K562 (cell line): ENCODE data around the gene LAMB4. TPM values are rescaled to one million over a fixed set of nuclear protein-coding genes. Genes with fewer than 3 reads are reported as not detected.
A peak's percentile ranks its signal among the peaks of the same experiment; 100 is the strongest.

ENCODE experiments used
- AFF4 ChIP-seq: sonication (generic); formaldehyde crosslinking; IDR thresholded peaks from 2 replicates; pipeline ENCODE4 v1.8.0; 2023; ENCODE audit warnings: mild to moderate bottlenecking, missing genetic modification reagents
- ARID4B ChIP-seq: sonication (generic); formaldehyde crosslinking; IDR thresholded peaks from 2 replicates; pipeline ENCODE4 v1.8.0; 2022; ENCODE audit warnings: mild to moderate bottlenecking, missing genetic modification reagents
- CC2D1A ChIP-seq: fragments of 450-650 bp; IDR thresholded peaks from 2 replicates; pipeline ENCODE4 v1.6.1; 2017; ENCODE audit warnings: mild to moderate bottlenecking
- EP300 ChIP-seq: IDR thresholded peaks from 2 replicates; pipeline ENCODE4 v1.6.1; 2012; ENCODE audit warnings: low read length, improper control_type of control experiment
- GTF2E2 ChIP-seq: fragments of 200-800 bp; sonication (Bioruptor generic); IDR thresholded peaks from 2 replicates; pipeline ENCODE4 v1.6.1; 2016; ENCODE audit warnings: missing genetic modification characterization, missing compliant biosample characterization
- HBP1 ChIP-seq: fragments of 450-650 bp; formaldehyde crosslinking; IDR thresholded peaks from 2 replicates; pipeline ENCODE4 v1.4.0; 2022; ENCODE audit warnings: missing genetic modification characterization
- HDAC8 ChIP-seq: fragments of 450-650 bp; IDR thresholded peaks from 2 replicates; pipeline ENCODE4 v1.6.1; 2016; ENCODE audit warnings: mild to moderate bottlenecking, missing genetic modification characterization, moderate library complexity, missing compliant biosample characterization
- HMG20A ChIP-seq: fragments of 450-650 bp; formaldehyde crosslinking; conservative IDR thresholded peaks from 2 replicates; pipeline ENCODE4 v1.4.0; 2020; ENCODE audit warnings: mild to moderate bottlenecking, mixed read lengths
- PHTF2 ChIP-seq: fragments of 250-450 bp; sonication (Bioruptor Pico); IDR thresholded peaks from 2 replicates; pipeline ENCODE4 v1.5.0; 2021; ENCODE audit warnings: mild to moderate bottlenecking
- SIRT6 ChIP-seq: IDR thresholded peaks from one replicate; pipeline ENCODE4 v1.6.1; 2012; ENCODE audit warnings: low read depth, mild to moderate bottlenecking, control low read depth, inconsistent platforms, low read length, moderate library complexity
- SMAD3 ChIP-seq: fragments of 450-650 bp; formaldehyde crosslinking; conservative IDR thresholded peaks from 2 replicates; pipeline ENCODE4 v1.4.0; 2020; ENCODE audit warnings: mild to moderate bottlenecking
- SMARCB1 ChIP-seq: IDR thresholded peaks from 2 replicates; pipeline ENCODE4 v1.6.1; 2011; ENCODE audit warnings: improper control_type of control experiment, low read depth; ENCODE audit not compliant: insufficient read length
- TOE1 ChIP-seq, 2 experiments: fragments of 450-650 bp in 1 of 2; sonication (generic) in 1 of 2; formaldehyde crosslinking in 1 of 2; IDR thresholded peaks; 2 replicates each; pipeline versions ENCODE4 v1.7.1 to v1.8.0; 2016 to 2022; ENCODE audit warnings: borderline replicate concordance in 2 of 2, mild to moderate bottlenecking in 2 of 2, antibody characterized with exemption in 1 of 2, inconsistent platforms in 1 of 2, low read depth in 1 of 2, missing genetic modification reagents in 1 of 2, moderate library complexity in 1 of 2
- ZNF184 ChIP-seq: sonication (generic); formaldehyde crosslinking; IDR thresholded peaks from 2 replicates; pipeline ENCODE4 v1.5.0; 2020; ENCODE audit warnings: missing genetic modification reagents
- ZNF274 ChIP-seq: IDR thresholded peaks from 2 replicates; pipeline ENCODE4 v1.6.1; 2011; ENCODE audit warnings: low read depth, mild to moderate bottlenecking, low read length, moderate library complexity, borderline replicate concordance
- ZNF696 ChIP-seq: fragments of 250-450 bp; sonication (Bioruptor Pico); conservative IDR thresholded peaks from 2 replicates; pipeline ENCODE4 v1.4.0; 2020; ENCODE audit warnings: mild to moderate bottlenecking, moderate library complexity
- polyA plus RNA-seq, 8 experiments: library from polyadenylated mRNA; depleted of rRNA in 4 of 8; stranded (reverse) in 5 of 8; unstranded in 3 of 8; fragments of >200 nt; fragmentation: Nextera tagmentation in 2 of 8; fragmentation: Illumina TruSeq in 1 of 8; extraction: Ambion mirVana in 2 of 8; extraction: Trizol in 1 of 8; gene quantifications; 2 replicates each; pipeline versions ENCODE4 v1.2.1 to v1.2.3, GENCODE V29; 2011 to 2014; ENCODE audit warnings: inconsistent platforms in 1 of 8, missing spikeins in 1 of 8
- total RNA-seq, 7 experiments: library from RNA; depleted of rRNA in 6 of 7; stranded (reverse); fragments of >200 nt in 6 of 7; fragmentation: Illumina TruSeq in 2 of 7; extraction: Trizol in 2 of 7; gene quantifications; 2 replicates each; pipeline versions ENCODE4 v1.2.1 to v1.2.3, GENCODE V29; 2011 to 2021; ENCODE audit warnings: low replicate concordance in 1 of 7

The LAMB4 gene
- total and polyA plus RNA-seq, 9 of the 15 experiments (the other 6 are each of a cell fraction or from before 2014, with no cell fraction given), result 0.06 to 0.13 (median 0.07) TPM; not detected in 6

- TF ChIP-seq EP300 (peak; percentile 91), SMARCB1 (no peak), AFF4 (CRISPR knock-in tag) (peak; percentile 33; the same call in 1 of the 2 replicates), SIRT6 (no peak), ZNF696 (CRISPR knock-in tag) (no peak), CC2D1A (peak; percentile 77; the same call in 1 of the 2 replicates), ZNF274 (0 out of 2 replicates have a peak, but pooled peaks have one; percentile 2), TOE1 (IDR thresholded peaks at IDR 0.05; ENCODE audit: borderline replicate concordance) (no peak), TOE1 (CRISPR knock-in tag; IDR thresholded peaks at IDR 0.05; ENCODE audit: borderline replicate concordance, low read depth) (no peak), HBP1 (CRISPR knock-in tag) (no peak), GTF2E2 (tag) (peak; percentile 67), ZNF184 (CRISPR knock-in tag) (no peak), HDAC8 (tag) (no peak), SMAD3 (CRISPR knock-in tag) (no peak), PHTF2 (CRISPR knock-in tag) (no peak), ARID4B (CRISPR knock-in tag) (no peak), HMG20A (no peak)
Observed at GRCh38 chr7:108090791-108091460, 39.2 kb downstream of the LAMB4 start (continued).
